Measurements from ENCODE around the gene PDE4B.

PDE4B gene

GRCh38 chr1:66282891-66283621 is 490.4 kb downstream of the PDE4B start:
- Histone ChIP-seq H3K4me3 (ENCODE audit: low read length, poor library complexity, severe bottlenecking) (no peak overlapping the region), H3K9ac (ENCODE audit: low read depth, low read length, poor library complexity, severe bottlenecking) (no peak overlapping the region), H3K9me2 (replicated peaks; ENCODE audit: low read depth, low read length) (no peaks in the 10 kb centered on the region), H3K4me1 (ENCODE audit: insufficient read depth, low read length, poor library complexity, severe bottlenecking) (peaks cover 12% of the 10 kb centered on the region), H3F3A (ENCODE audit: low read depth) (no peaks in the 10 kb centered on the region), H3K9me3 (ENCODE audit: insufficient read depth, low read depth, low read length) (no peaks in the 10 kb centered on the region), H3K27me3 (ENCODE audit: insufficient read depth, low read length, poor library complexity, severe bottlenecking) (no peaks in the 10 kb centered on the region), H3K36me3 (ENCODE audit: insufficient read depth, low read length) (no peaks in the 10 kb centered on the region), H2AFZ (ENCODE audit: low read length) (no peak overlapping the region), H3K79me2 (ENCODE audit: insufficient read depth, low read length) (no peaks in the 10 kb centered on the region), H3K4me2 (ENCODE audit: low read depth, low read length, poor library complexity, severe bottlenecking) (no peak overlapping the region), H4K20me1 (ENCODE audit: insufficient read depth, low read length, poor library complexity, severe bottlenecking) (no peaks in the 10 kb centered on the region)
- no peak for TF ChIP-seq EZH2phosphoT487 (IDR thresholded peaks at IDR 0.05; ENCODE audit: borderline replicate concordance)
- TF ChIP-seq CTCF (conservative IDR thresholded peaks at IDR 0.05; ENCODE audit: low read length) = no peak

DNA sequence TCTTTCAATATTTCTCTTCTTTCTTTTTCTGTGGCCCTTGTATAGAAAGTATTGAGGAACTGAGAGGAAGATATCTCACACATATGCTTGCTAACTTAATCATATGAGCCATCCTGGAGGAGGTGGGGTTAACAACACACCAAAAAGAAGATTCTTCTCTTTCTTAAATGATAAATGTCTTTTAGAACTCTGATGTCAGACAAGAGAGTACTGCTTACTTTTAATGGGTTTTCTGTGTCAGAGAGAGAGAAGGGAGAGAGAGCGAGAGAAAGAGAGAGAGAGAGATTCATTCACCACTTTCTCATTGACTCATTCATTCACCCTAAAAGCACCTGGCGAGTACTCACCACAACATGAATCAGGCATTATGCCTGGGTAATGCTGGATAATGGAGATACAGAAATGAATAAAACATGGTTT is 490.9 kb downstream of the PDE4B start:
- Histone ChIP-seq H3K9ac (ENCODE audit: low read depth, low read length, poor library complexity, severe bottlenecking) (no peak overlapping the region), H3K4me2 (ENCODE audit: low read depth, low read length, poor library complexity, severe bottlenecking) (no peak overlapping the region), H3K9me3 (ENCODE audit: insufficient read depth, low read depth, low read length) (no peaks in the 10 kb centered on the region), H3K4me1 (ENCODE audit: insufficient read depth, low read length, poor library complexity, severe bottlenecking) (peaks cover 12% of the 10 kb centered on the region), H3K4me3 (ENCODE audit: low read length, poor library complexity, severe bottlenecking) (no peak overlapping the region), H4K20me1 (ENCODE audit: insufficient read depth, low read length, poor library complexity, severe bottlenecking) (no peaks in the 10 kb centered on the region), H3K36me3 (ENCODE audit: insufficient read depth, low read length) (no peaks in the 10 kb centered on the region), H3F3A (ENCODE audit: low read depth) (no peaks in the 10 kb centered on the region), H3K79me2 (ENCODE audit: insufficient read depth, low read length) (no peaks in the 10 kb centered on the region), H3K27me3 (ENCODE audit: insufficient read depth, low read length, poor library complexity, severe bottlenecking) (no peaks in the 10 kb centered on the region), H2AFZ (ENCODE audit: low read length) (no peak overlapping the region), H3K9me2 (replicated peaks; ENCODE audit: low read depth, low read length) (no peaks in the 10 kb centered on the region)
- TF ChIP-seq EZH2phosphoT487 (IDR thresholded peaks at IDR 0.05; ENCODE audit: borderline replicate concordance) (no peak), CTCF (conservative IDR thresholded peaks at IDR 0.05; ENCODE audit: low read length) (no peak)

DNA sequence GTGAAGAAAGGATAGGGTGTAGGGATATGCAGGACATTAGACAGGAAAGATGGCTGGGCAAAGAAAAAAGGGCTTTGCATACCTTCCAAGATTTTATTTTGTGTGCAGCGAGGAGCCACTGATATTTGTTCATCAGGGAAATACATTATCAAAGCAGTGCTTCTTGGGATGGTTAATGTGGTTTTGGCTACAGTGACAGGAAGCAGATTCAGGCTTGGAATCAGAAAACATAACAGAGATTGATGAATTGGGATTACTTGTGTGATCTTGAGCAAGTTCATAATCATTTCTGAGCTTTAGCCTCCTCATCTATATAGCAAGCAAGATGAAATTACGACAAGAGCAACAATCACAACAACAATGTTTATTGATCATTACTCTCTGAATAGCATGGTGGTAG is 492.1 kb downstream of the PDE4B start:
- H3F3A ChIP-seq (ENCODE audit: low read depth) = no peaks in the 10 kb centered on the region
- no peak for TF ChIP-seq EZH2phosphoT487 (IDR thresholded peaks at IDR 0.05; ENCODE audit: borderline replicate concordance)
- TF ChIP-seq CTCF (conservative IDR thresholded peaks at IDR 0.05; ENCODE audit: low read length) = no peak
- H3K9me2 ChIP-seq (replicated peaks; ENCODE audit: low read depth, low read length) = no peaks in the 10 kb centered on the region
- H3K36me3 ChIP-seq (ENCODE audit: insufficient read depth, low read length) = no peaks in the 10 kb centered on the region
- no peak overlapping the region for H3K4me2 ChIP-seq (ENCODE audit: low read depth, low read length, poor library complexity, severe bottlenecking)
- H3K9ac ChIP-seq (ENCODE audit: low read depth, low read length, poor library complexity, severe bottlenecking) = no peak overlapping the region
- peaks cover 12% of the 10 kb centered on the region for H3K4me1 ChIP-seq (ENCODE audit: insufficient read depth, low read length, poor library complexity, severe bottlenecking)
- H3K9me3 ChIP-seq (ENCODE audit: insufficient read depth, low read depth, low read length) = no peaks in the 10 kb centered on the region
- no peaks in the 10 kb centered on the region for H3K27me3 ChIP-seq (ENCODE audit: insufficient read depth, low read length, poor library complexity, severe bottlenecking)
- no peaks in the 10 kb centered on the region for H3K79me2 ChIP-seq (ENCODE audit: insufficient read depth, low read length)
- H2AFZ ChIP-seq (ENCODE audit: low read length) = no peak overlapping the region
- no peak overlapping the region for H3K4me3 ChIP-seq (ENCODE audit: low read length, poor library complexity, severe bottlenecking)
- H4K20me1 ChIP-seq (ENCODE audit: insufficient read depth, low read length, poor library complexity, severe bottlenecking) = no peaks in the 10 kb centered on the region

Data from Loucy (cell line).